GM21576 (cell line): ENCODE data around the gene MPRIP.

Experiments used
- ATAC-seq: cut with Tn5 transposase; IDR thresholded peaks from one replicate; pipeline ENCODE4 v1.9.1; 2021; ENCODE audit warnings: mild to moderate bottlenecking, moderate library complexity; ENCODE audit not compliant: unreplicated experiment

MPRIP gene

DNA sequence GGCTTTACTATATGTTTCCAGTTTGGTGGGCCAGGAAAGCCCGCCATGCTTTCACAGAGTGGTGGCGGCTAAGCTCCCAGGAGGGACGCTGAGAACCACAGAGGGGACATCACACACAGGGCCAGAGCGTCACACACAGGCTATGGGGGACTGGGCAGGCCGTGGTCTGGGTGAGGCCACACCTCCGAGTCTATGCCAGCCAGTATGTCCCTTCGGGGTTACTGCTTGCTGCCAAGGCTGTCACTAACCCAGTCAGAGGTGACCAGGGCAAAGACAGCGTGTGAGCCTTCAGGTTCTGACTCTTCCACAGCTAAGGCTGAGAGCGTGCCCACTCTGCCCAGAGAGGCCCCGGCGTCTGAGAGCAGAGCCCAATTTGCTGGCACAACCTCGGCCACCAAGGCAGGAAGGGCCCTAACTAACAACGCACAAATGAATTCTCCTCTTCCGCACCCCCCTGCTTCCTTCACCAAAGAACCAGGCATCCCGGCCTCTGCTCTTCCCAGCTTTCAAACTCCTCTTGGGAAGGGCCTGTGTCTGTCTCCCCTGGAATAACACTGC is 161.0 kb downstream of the MPRIP start:
- no peak for ATAC-seq

GRCh38 chr17:17204041-17204591 is 161.9 kb downstream of the MPRIP start:
- ATAC-seq: no peak

- no peak for ATAC-seq
Observed at GRCh38 chr17:17204635-17205231, 162.5 kb downstream of the MPRIP start.

- ATAC-seq: peak; percentile 25
Observed at GRCh38 chr17:17205368-17206123, 163.3 kb downstream of the MPRIP start.

DNA sequence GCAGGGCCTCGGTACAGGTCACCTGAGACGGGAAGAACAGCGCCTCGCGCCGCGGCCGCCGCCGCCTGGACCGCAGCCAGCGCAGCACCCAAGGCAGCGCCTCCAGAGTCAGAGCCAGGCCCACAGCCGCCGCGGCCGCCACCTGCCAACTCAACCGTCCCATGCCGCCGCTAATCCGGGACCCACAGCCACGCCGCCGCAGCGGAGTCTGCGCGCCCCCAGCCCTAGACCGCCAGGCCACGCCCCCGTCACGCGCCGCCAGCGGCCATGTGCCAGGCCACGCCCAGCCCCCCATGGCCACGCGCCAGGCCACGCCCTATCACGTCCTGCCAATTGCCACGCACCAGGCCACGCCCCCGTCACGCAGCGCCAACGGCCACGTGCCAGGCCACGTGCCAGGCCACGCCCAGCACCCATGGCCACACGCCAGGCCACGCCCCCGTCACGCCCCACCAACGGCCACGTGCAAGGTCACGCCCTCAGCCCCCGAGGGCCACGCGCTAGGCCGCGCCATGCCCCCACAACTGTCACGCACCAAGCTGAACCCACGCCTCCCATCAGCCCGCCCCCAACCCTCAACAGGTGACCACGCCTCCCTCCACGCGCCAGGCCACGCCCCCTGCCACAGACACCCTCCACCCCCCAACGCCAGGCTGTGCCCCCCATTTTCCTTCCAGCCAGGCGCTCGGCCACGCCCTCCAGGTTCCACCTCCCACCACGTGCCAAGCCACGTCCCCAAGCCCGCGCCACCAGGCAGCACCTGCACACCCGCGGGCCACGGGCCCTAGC is 164.1 kb downstream of the MPRIP start, which contains the start of gene PLD6:
Gene PLD6 (minus strand): TSS at position 210 of the 789 bp plus-strand sequence. CDS start 47 bp downstream, at position 163.
- peak; percentile 49 for ATAC-seq

DNA sequence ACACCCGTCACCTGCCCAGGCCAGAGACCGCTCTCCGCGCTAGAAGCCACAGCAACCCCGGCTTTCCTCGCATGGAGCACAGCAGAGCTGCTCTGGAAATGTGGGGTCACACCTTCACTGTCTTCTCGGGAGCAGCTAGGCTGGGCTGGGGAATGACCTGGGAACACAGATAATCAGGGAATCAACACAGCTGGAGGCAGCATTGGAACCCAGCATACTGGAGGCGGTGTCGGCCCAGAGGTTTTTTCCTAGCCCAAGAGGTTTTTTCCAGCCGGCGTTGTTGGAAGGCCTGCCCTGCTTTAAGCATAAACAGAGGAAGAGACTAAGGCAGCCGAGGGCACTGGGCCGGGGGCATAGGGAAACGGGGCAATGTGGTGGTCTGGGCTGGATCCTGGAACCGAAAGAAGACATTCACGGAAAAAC is 164.7 kb downstream of the MPRIP start:
- no peak for ATAC-seq

GRCh38 chr17:17207998-17208397 is 165.7 kb downstream of the MPRIP start:
- no peak for ATAC-seq

DNA sequence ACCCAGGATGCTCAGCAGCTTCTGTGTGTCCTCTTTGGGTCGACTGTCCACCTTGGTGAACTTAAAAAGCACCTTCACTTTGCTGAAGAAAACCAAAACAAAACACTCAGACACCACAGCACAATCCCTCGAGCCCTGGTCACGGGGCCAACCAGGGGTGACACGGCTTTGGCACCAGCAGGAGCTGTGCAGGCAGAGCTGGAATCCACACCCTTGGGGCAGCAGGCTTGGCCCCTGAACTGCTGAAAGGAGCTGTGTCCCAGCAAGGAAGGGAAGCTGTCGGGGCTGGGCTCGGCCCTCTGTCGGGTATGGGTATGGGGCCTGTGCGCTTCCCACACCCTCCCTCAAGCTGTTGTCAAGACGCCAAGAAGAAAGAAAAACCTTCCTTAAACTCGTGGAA is 171.5 kb downstream of the MPRIP start:
- no peak for ATAC-seq

DNA sequence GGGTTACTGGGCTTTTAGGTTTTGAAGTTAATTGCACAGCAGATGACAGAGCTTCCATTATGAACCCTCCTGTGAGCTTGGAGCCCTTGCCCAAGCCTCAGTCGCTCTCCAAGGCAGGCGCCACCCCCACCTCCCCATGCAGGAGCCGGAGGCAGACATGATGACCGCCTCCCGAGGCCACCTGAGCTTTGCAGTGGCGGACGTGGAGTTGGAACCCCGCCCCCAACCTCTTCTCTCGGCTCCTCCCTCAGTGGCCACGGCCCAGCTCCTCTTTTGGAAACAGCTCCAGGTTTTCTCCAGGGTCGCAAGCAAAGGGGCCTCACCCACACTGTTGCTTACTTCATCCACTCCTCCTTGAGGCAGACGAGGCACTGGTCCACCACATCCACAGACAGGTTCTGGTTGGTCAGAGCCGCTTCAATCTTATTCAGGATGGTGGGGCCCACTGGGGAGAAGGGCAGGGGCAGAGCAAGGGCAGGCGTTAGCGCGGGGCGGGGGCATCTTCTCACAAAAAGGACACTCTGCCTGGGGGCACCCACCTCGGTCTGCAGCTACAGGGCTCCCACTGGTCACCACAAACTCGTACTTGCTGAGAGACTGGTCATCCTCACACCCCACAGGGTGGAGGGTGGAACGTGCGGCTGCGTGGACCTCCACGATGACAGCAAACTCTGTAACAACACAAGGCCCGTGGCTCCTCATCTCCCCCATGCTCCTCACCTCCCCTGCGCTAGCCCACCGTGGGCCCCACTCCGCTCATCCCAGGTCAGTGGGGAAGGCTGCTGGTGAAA is 172.6 kb downstream of the MPRIP start:
- ATAC-seq: no peak

GRCh38 chr17:17215575-17215974 is 173.3 kb downstream of the MPRIP start:
- ATAC-seq: no peak

GRCh38 chr17:17216236-17216635 is 174.0 kb downstream of the MPRIP start:
- no peak for ATAC-seq

- ATAC-seq: no peak
Observed at GRCh38 chr17:17216776-17217175, 174.5 kb downstream of the MPRIP start.

DNA sequence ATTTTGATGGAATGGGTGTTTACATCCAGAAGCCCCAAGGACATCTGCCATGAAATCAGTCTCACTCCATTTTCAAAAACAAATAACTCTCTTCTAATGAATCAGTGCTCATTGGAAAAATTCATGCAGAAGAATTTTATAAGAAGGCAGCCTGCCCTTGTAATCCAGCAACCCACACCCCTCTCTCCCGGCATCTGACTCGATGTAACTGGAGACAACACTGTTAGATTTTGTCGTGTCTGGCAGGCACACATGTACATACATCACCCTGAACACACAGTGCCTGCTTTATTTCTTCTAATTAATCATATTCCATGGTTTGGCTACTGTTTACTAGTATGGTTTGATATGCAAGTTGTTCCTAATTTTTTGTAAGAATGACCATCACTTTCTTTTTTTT is 175.7 kb downstream of the MPRIP start:
- ATAC-seq: no peak

GRCh38 chr17:17220529-17220928 is 178.3 kb downstream of the MPRIP start:
- no peak for ATAC-seq

DNA sequence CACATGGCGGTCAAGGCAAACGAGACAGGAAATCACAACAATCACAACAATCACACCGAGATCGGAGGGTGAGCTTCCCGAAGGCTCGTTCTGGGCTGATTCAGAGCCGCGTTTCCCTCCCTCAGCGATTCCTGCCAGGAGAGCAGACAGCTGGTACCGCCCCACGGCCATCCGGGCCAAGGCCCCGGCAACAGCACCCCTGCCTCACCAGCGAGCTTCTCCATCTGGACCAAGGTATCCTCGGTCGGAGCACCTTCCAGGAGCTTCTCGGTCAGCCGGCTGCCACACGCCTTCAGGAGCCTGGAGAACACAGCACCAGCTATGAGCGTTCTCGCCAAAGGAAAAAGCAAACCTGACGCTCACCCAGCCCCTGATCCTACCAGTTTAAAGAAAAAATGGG is 179.1 kb downstream of the MPRIP start:
- ATAC-seq: no peak

DNA sequence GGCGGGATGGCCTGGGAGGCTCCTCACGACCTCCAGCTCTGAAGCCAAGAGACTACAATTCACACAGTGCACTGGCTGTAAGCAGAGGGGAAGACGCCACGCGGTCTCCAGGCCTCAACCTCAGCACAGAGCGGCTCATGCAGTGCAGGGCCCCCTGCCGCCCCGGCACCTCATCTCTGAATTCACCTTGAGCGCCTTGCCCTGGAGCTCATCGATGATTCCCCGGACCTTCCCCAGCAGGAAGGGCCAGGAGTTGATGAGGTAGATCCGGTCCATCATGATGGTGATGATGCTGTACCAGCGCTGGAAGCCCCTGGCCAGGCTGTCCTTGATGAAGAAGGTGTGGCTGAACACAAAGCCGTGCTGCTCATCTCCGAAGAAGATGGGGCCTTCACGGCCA is 181.5 kb downstream of the MPRIP start:
- ATAC-seq: no peak

GRCh38 chr17:17224137-17224536 is 181.9 kb downstream of the MPRIP start:
- ATAC-seq: no peak

- no peak for ATAC-seq
Observed at GRCh38 chr17:17225901-17226300, 183.6 kb downstream of the MPRIP start.

DNA sequence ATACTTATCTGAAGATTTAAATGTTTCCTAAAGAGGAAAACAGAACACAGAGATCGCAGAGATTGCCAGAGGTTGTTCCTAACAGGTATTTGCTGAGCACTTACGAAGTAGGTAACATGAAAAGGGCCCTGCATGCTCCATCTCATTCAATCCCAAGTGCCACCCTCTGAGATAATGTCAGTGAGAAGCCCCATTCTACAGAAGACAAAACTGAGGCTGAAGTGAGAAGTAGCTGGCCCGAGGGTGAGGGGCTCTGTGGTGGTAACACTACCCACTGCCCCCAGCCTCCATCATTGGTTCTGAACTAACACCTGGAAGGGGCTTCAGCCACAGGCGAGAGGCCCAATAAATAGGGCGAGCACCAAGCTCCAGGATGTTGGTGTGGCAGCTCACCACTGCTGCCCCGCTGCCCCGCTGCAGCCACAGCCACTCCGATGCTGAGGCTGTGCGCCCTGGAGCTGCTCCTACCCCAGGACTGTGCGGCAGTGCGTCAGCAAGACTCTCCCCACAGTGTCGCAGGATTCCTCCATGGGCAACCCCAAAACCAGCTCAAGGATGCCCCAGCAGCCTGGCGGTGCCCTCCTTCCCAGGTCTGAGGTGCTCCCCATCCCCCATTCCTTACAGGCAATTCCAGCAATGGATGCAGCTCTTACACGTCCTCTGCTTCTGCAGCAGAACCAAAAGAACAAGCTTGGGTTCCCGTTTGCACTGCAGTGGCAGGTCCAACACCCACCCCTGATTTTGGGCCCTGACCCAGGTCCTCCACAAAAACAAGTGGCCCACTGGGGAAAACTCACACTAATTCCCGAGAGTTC is 184.4 kb downstream of the MPRIP start:
- no peak for ATAC-seq
